DOHH2 (cell line): ENCODE data around the gene TMEM235.

Experiments
- EZH2phosphoT487 ChIP-seq: fragments of 200-600 bp; sonication (generic); IDR thresholded peaks from 2 replicates; pipeline ENCODE4 v1.6.1; 2017; ENCODE audit warnings: borderline replicate concordance, mild to moderate bottlenecking, antibody characterized with exemption, low read length, moderate library complexity, mixed read lengths
- TF ChIP-seq, protein P1 (sequence below): fragments of 200-600 bp; sonication (generic); IDR thresholded peaks from one replicate; pipeline ENCODE4 v1.5.1; 2014; ENCODE audit warnings: antibody characterized with exemption, mild to moderate bottlenecking, low read depth, low read length; ENCODE audit not compliant: poor library complexity, severe bottlenecking

DNA sequence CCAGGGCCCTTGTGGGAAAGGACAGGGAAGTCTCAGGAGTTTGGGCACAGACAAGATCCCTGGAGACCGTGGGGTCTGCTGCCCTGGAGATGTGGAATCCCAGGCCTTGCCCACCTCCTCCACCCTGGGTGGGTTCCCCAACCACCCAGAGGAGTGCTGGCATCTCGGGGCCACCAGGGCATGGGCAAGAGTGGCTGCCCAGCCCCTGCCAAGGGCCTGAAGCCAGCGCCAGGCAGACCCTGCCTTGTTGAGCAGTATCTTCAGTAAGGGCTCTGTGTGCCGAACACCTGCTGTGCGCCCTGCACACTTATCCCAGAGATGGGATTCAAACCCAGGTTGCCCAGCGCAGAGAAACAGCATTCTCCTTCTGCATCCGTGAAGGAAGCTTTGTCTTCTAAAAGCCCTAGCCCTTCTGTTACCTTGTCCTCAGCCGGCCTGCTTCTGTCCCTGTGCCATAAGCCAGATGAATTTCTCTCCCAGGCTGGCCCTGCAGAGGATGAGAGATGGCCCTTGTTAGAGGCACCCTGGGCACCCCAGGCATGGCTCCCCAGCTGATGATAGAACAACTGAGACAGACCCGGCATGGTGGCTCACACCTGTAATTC is 32.4 kb downstream of the TMEM235 start:
- TF ChIP-seq, protein P1, sequence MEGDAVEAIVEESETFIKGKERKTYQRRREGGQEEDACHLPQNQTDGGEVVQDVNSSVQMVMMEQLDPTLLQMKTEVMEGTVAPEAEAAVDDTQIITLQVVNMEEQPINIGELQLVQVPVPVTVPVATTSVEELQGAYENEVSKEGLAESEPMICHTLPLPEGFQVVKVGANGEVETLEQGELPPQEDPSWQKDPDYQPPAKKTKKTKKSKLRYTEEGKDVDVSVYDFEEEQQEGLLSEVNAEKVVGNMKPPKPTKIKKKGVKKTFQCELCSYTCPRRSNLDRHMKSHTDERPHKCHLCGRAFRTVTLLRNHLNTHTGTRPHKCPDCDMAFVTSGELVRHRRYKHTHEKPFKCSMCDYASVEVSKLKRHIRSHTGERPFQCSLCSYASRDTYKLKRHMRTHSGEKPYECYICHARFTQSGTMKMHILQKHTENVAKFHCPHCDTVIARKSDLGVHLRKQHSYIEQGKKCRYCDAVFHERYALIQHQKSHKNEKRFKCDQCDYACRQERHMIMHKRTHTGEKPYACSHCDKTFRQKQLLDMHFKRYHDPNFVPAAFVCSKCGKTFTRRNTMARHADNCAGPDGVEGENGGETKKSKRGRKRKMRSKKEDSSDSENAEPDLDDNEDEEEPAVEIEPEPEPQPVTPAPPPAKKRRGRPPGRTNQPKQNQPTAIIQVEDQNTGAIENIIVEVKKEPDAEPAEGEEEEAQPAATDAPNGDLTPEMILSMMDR, result no peak
- no peak for TF ChIP-seq EZH2phosphoT487
